Naive thymus-derived CD8-positive, alpha-beta T cell (primary cell): ENCODE data around the gene FRMPD2. TPM values are rescaled to one million over a fixed set of nuclear protein-coding genes. Genes with fewer than 3 reads are reported as not detected.

ENCODE experiments used
- ATAC-seq, 2 donors: fragments of 150-1000 bp; cut with Tn5 transposase in 1 of 2; sonication (Bioruptor Pico), chemical (Tn5 transposase) in 1 of 2; 1 replicate in 1 of 2; 2 replicates in 1 of 2; pipeline ENCODE4 v1.10.0; 2021; ENCODE audit warnings: mild to moderate bottlenecking in 2 of 2, moderate library complexity in 2 of 2
- POLR2A ChIA-PET: fragments of 350-600 bp; sonication (Branson Sonifier 250); formaldehyde crosslinking; loops from one replicate; lab custom pipeline; 2021; ENCODE audit warnings: antibody characterized with exemption; lab: Charles Lee
- DNase-seq, 10 donors: peaks; one replicate each; pipeline versions ENCODE4 v3.0.0 to v3.0.0-alpha.2; 2020 to 2022
- H3K27ac Mint-ChIP-seq, 10 donors: one replicate each; pipeline ENCODE4 v1.8.0; 2020 to 2022; ENCODE audit warnings: mild to moderate bottlenecking in 10 of 10, mixed read lengths in 10 of 10, moderate library complexity in 4 of 10, inconsistent platforms in 1 of 10
- H3K27me3 Mint-ChIP-seq, 5 donors: one replicate each; pipeline ENCODE4 v1.8.0; 2021 to 2022; ENCODE audit warnings: mixed read lengths in 5 of 5
- H3K36me3 Mint-ChIP-seq, 3 donors: one replicate each; pipeline ENCODE4 v1.8.0; 2020 to 2022; ENCODE audit warnings: mixed read lengths in 3 of 3, mild to moderate bottlenecking in 2 of 3, inconsistent platforms in 1 of 3
- H3K4me1 Mint-ChIP-seq, 4 donors: one replicate each; pipeline ENCODE4 v1.8.0; 2021 to 2022; ENCODE audit warnings: mixed read lengths in 4 of 4
- H3K4me3 Mint-ChIP-seq, 10 donors: one replicate each; pipeline ENCODE4 v1.8.0; 2020 to 2022; ENCODE audit warnings: mild to moderate bottlenecking in 10 of 10, mixed read lengths in 10 of 10, moderate library complexity in 6 of 10, inconsistent platforms in 1 of 10
- H3K9me3 Mint-ChIP-seq, 9 donors: one replicate each; pipeline ENCODE4 v1.8.0; 2020 to 2022; ENCODE audit warnings: mixed read lengths in 9 of 9, mild to moderate bottlenecking in 3 of 9, inconsistent platforms in 1 of 9, moderate library complexity in 1 of 9
- polyA plus RNA-seq, 3 donors: library from polyadenylated mRNA; unstranded; fragments of 300-500 nt; fragmentation: Illumina TruSeq; gene quantifications; one replicate each; pipeline ENCODE4 v1.2.3, GENCODE V29; 2021
- total RNA-seq, 8 experiments: library from RNA in 2 of 8; stranded (reverse) in 2 of 8; gene quantifications; one replicate each; pipeline ENCODE4 v1.2.3 and lab custom pipeline; 2021 to 2026

The FRMPD2 gene
- total and polyA plus RNA-seq, 5 experiments from 2014 or later = not detected

- no peak overlapping the region for H3K4me3 Mint-ChIP-seq
- no peak for DNase-seq
- no peaks in the 10 kb centered on the region for H3K36me3 Mint-ChIP-seq
- POLR2A ChIA-PET = no interaction called here
- no peak for ATAC-seq
- H3K9me3 Mint-ChIP-seq = no peaks in the 10 kb centered on the region
- peaks cover 0 to 1% (median 0%) of the 10 kb centered on the region in 5 donors for H3K27me3 Mint-ChIP-seq
- H3K4me1 Mint-ChIP-seq = peaks cover 4 to 11% (median 8%) of the 10 kb centered on the region in 4 donors
- H3K27ac Mint-ChIP-seq = peak overlapping the region in 3 of 10 donors; percentile 8 to 16 (median 10)
These were observed 28.3 kb upstream of the FRMPD2 start for GRCh38 chr10:48302515-48303476.

GRCh38 chr10:48300556-48300955 is 26.1 kb upstream of the FRMPD2 start:
- DNase-seq (no peak), ATAC-seq (no peak)
- H3K27ac Mint-ChIP-seq = no peak overlapping the region
- H3K4me1 Mint-ChIP-seq = peaks cover 0 to 2% (median 0%) of the 10 kb centered on the region in 4 donors
- peaks cover 0 to 1% (median 0%) of the 10 kb centered on the region in 5 donors for H3K27me3 Mint-ChIP-seq
- H3K9me3 Mint-ChIP-seq = no peaks in the 10 kb centered on the region
- no peak overlapping the region for H3K4me3 Mint-ChIP-seq
- POLR2A ChIA-PET = no interaction called here
- H3K36me3 Mint-ChIP-seq = no peaks in the 10 kb centered on the region

- H3K9me3 Mint-ChIP-seq = no peaks in the 10 kb centered on the region
- ATAC-seq = no peak
- peaks cover 0 to 2% (median 0%) of the 10 kb centered on the region in 4 donors for H3K4me1 Mint-ChIP-seq
- no peak for DNase-seq
- POLR2A ChIA-PET = no interaction called here
- no peaks in the 10 kb centered on the region for H3K36me3 Mint-ChIP-seq
- peaks cover 0 to 1% (median 0%) of the 10 kb centered on the region in 5 donors for H3K27me3 Mint-ChIP-seq
- H3K4me3 Mint-ChIP-seq = no peak overlapping the region
- no peak overlapping the region for H3K27ac Mint-ChIP-seq
These were observed 25.2 kb upstream of the FRMPD2 start for GRCh38 chr10:48299692-48300091.

- no peak overlapping the region for H3K4me3 Mint-ChIP-seq
- POLR2A ChIA-PET = no interaction called here
- no peaks in the 10 kb centered on the region for H3K36me3 Mint-ChIP-seq
- peaks cover 0 to 1% (median 0%) of the 10 kb centered on the region in 5 donors for H3K27me3 Mint-ChIP-seq
- no peak for DNase-seq
- no peak for ATAC-seq
- no peak overlapping the region for H3K27ac Mint-ChIP-seq
- H3K4me1 Mint-ChIP-seq = peaks cover 0 to 1% (median 0%) of the 10 kb centered on the region in 4 donors
- H3K9me3 Mint-ChIP-seq = no peaks in the 10 kb centered on the region
These were observed 24.6 kb upstream of the FRMPD2 start for GRCh38 chr10:48299066-48299465.

- ATAC-seq (no peak), DNase-seq (no peak)
- Mint-ChIP-seq H3K4me1 (no peaks in the 10 kb centered on the region), H3K4me3 (no peak overlapping the region), H3K36me3 (no peaks in the 10 kb centered on the region), H3K9me3 (no peaks in the 10 kb centered on the region), H3K27me3 (peaks cover 0 to 2% (median 0%) of the 10 kb centered on the region in 5 donors), H3K27ac (no peak overlapping the region)
- POLR2A ChIA-PET = no interaction called here
These were observed 22.1 kb upstream of the FRMPD2 start for GRCh38 chr10:48296576-48297098.

GRCh38 chr10:48294431-48294830 is 19.9 kb upstream of the FRMPD2 start:
- no peaks in the 10 kb centered on the region for H3K9me3 Mint-ChIP-seq
- peaks cover 0 to 2% (median 0%) of the 10 kb centered on the region in 5 donors for H3K27me3 Mint-ChIP-seq
- no peaks in the 10 kb centered on the region for H3K36me3 Mint-ChIP-seq
- DNase-seq (no peak), ATAC-seq (no peak)
- H3K4me3 Mint-ChIP-seq = no peak overlapping the region
- H3K27ac Mint-ChIP-seq = no peak overlapping the region
- POLR2A ChIA-PET = no interaction called here
- H3K4me1 Mint-ChIP-seq = peaks cover 0 to 6% (median 4%) of the 10 kb centered on the region in 4 donors

- H3K4me1 Mint-ChIP-seq = peaks cover 0 to 9% (median 6%) of the 10 kb centered on the region in 4 donors
- no peak for DNase-seq
- ATAC-seq = no peak
- H3K36me3 Mint-ChIP-seq = no peaks in the 10 kb centered on the region
- no peak overlapping the region for H3K4me3 Mint-ChIP-seq
- POLR2A ChIA-PET = no interaction called here
- no peaks in the 10 kb centered on the region for H3K9me3 Mint-ChIP-seq
- peaks cover 0 to 2% (median 0%) of the 10 kb centered on the region in 5 donors for H3K27me3 Mint-ChIP-seq
- H3K27ac Mint-ChIP-seq = no peak overlapping the region
These were observed 18.1 kb upstream of the FRMPD2 start for GRCh38 chr10:48292616-48293015.

GRCh38 chr10:48291190-48291589 is 16.7 kb upstream of the FRMPD2 start:
- DNase-seq (no peak), ATAC-seq (no peak)
- H3K9me3 Mint-ChIP-seq = peaks cover 0 to 4% (median 0%) of the 10 kb centered on the region in 9 donors
- peaks cover 0 to 9% (median 6%) of the 10 kb centered on the region in 4 donors for H3K4me1 Mint-ChIP-seq
- H3K36me3 Mint-ChIP-seq = no peaks in the 10 kb centered on the region
- H3K27ac Mint-ChIP-seq = no peak overlapping the region
- peaks cover 0 to 6% (median 4%) of the 10 kb centered on the region in 5 donors for H3K27me3 Mint-ChIP-seq
- POLR2A ChIA-PET = no interaction called here
- H3K4me3 Mint-ChIP-seq = no peak overlapping the region

- Mint-ChIP-seq H3K4me1 (peaks cover 0 to 9% (median 6%) of the 10 kb centered on the region in 4 donors), H3K36me3 (peaks cover 0 to 5% (median 0%) of the 10 kb centered on the region in 3 donors), H3K27ac (peak overlapping the region in 1 of 10 donors; percentile 55), H3K4me3 (no peak overlapping the region), H3K27me3 (peaks cover 4 to 15% (median 10%) of the 10 kb centered on the region in 5 donors), H3K9me3 (peaks cover 0 to 4% (median 0%) of the 10 kb centered on the region in 9 donors)
- POLR2A ChIA-PET = no interaction called here
- ATAC-seq (no peak), DNase-seq (no peak)
These were observed 15.8 kb upstream of the FRMPD2 start for GRCh38 chr10:48290286-48290685.

- Mint-ChIP-seq H3K27ac (peak overlapping the region in 1 of 10 donors; percentile 43), H3K4me1 (peaks cover 0 to 9% (median 6%) of the 10 kb centered on the region in 4 donors), H3K4me3 (no peak overlapping the region), H3K36me3 (peaks cover 0 to 5% (median 0%) of the 10 kb centered on the region in 3 donors), H3K27me3 (peaks cover 8 to 21% (median 14%) of the 10 kb centered on the region in 5 donors), H3K9me3 (peaks cover 0 to 9% (median 0%) of the 10 kb centered on the region in 9 donors)
- peak; percentile 62 to 65 for ATAC-seq
- POLR2A ChIA-PET = no interaction called here
- DNase-seq = peak in 8 of 10 donors; percentile 6 to 41 (median 28)
These were observed 15.2 kb upstream of the FRMPD2 start for GRCh38 chr10:48289501-48290238.

- H3K27me3 Mint-ChIP-seq = peaks cover 9 to 28% (median 15%) of the 10 kb centered on the region in 5 donors
- peaks cover 0 to 9% (median 6%) of the 10 kb centered on the region in 4 donors for H3K4me1 Mint-ChIP-seq
- H3K27ac Mint-ChIP-seq = no peak overlapping the region
- POLR2A ChIA-PET = no interaction called here
- peaks cover 0 to 15% (median 7%) of the 10 kb centered on the region in 9 donors for H3K9me3 Mint-ChIP-seq
- ATAC-seq (no peak), DNase-seq (no peak)
- peaks cover 0 to 10% (median 0%) of the 10 kb centered on the region in 3 donors for H3K36me3 Mint-ChIP-seq
- no peak overlapping the region for H3K4me3 Mint-ChIP-seq
These were observed 14.2 kb upstream of the FRMPD2 start for GRCh38 chr10:48288661-48289060.
